SK-N-MC (cell line): ENCODE measurements around the gene CYBB.

Source experiments
- EZH2 ChIP-seq: fragments of 200-600 bp; sonication (generic); IDR thresholded peaks from one replicate; pipeline ENCODE4 v1.6.1; 2017; ENCODE audit warnings: antibody characterized with exemption
- POLR2AphosphoS5 ChIP-seq: IDR thresholded peaks from 2 replicates; pipeline ENCODE4 v1.6.1; 2012; ENCODE audit warnings: mild to moderate bottlenecking, low read depth, low read length, borderline replicate concordance

DNA sequence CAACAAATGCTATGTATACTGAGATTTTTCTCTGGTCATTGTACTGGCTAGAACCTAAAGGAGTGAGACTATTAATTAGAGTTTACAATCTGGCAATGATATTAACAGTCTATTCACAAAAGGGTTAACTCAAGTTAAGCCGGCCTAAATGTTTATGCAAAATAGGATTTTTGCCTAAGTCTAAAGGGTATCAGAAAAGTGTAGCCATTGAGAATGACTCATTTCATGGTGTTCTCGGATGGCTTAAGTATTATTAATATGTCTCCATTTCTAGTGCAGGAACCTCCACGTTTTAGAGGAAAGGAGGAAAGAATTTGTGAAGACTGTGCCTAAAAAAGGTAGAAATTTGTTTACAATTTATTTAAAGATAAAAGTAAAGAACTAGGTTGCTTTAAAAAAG lies 37.7 kb downstream of the CYBB start:
- no peak for TF ChIP-seq POLR2AphosphoS5
- no peak for TF ChIP-seq EZH2
